ENCODE data around the gene HJURP.

The HJURP gene

DNA sequence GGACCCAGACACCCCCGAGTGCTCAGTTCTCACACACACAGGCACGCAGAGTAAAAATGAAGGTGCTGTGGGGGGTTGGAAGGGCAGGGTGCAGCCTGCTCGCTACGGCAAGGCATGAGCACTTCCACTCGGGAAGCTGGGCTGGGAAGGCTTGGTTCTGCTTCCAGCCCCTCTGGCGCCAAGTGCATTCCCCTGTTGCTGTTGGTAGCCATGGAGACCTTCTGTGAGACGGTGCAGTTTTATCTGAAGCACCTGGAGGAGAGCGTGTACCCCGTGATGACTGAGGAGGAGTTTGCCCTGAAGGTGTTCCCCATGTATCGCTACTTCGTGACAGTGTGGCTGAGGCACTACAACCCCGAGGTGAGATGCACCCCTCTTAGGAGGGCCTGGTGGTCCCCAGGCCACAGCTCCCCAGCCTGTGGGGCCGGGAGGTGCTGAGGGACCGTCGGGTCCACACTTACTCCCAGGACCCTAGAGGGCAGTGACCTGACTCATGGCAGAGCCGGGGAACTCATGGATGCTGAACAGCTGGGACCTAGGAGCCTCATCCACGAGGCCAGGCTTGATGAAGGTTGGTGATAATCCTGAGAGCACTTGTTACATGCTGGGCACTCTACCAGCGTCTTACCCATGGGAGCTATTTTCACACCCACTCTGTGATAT, 60.7 kb downstream of the HJURP start:
- peak in 1 of 51 donors; percentile 5 for DNase-seq

GRCh38 chr2:233792720-233793119, 61.6 kb downstream of the HJURP start:
- no peak for DNase-seq

DNA sequence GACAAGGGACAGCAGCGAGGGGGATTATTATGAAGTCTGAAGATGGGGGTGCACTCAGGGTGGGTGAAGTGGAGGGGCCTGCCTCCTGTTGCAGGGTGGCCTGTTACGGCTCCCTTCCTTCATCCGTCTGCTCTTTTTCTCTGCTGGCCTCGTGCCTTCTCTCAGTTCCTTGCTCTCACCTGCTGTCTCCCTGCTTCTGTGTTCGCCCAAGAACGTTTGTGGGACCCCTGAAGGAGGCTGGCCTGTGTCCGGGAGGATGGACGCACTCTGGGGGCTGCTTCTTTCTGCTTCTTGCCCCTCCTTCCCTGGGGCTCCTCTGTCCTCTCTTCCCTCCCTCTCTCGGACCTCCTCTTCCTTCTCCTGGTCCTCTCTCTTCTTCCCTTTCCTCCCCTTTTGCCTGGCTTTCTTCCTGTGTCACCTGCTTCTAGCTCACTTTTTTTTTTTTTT, 62.4 kb downstream of the HJURP start:
- no peak for DNase-seq

- DNase-seq: no peak
Observed at GRCh38 chr2:233791151-233791882, 63.0 kb downstream of the HJURP start.

GRCh38 chr2:233789554-233789953, 64.8 kb downstream of the HJURP start:
- no peak for DNase-seq

Data from hypothalamus (tissue), 51 donors.